ENCODE measurements around the gene C5.

GRCh38 chr9:120923620-120924328 is 126.3 kb downstream of the C5 start:
- TF ChIP-seq REST (IDR thresholded peaks at IDR 0.05; ENCODE audit: low read depth) (no peak), CTCF (IDR thresholded peaks at IDR 0.05 in 2 of 3, conservative IDR thresholded peaks at IDR 0.05 in 1 of 3; ENCODE audit: borderline replicate concordance in 1 of 3, insufficient read depth in 1 of 3, low read depth in 2 of 3, low read length in 2 of 3) (no peak), JUND (IDR thresholded peaks at IDR 0.05) (no peak), ATF3 (IDR thresholded peaks at IDR 0.05) (no peak), RAD21 (IDR thresholded peaks at IDR 0.05; ENCODE audit: low read depth) (no peak), POLR2A (IDR thresholded peaks at IDR 0.05; ENCODE audit: borderline replicate concordance, extremely low read depth, insufficient read depth, insufficient read length) (no peak), YY1 (IDR thresholded peaks at IDR 0.05; ENCODE audit: extremely low read depth, insufficient replicate concordance, low read depth, low read length) (no peak), EZH2phosphoT487 (IDR thresholded peaks at IDR 0.05; ENCODE audit: borderline replicate concordance) (no peak), EZH2 (IDR thresholded peaks at IDR 0.05) (no peak), FOSL1 (IDR thresholded peaks at IDR 0.05; ENCODE audit: low read depth) (no peak), ZNF274 (IDR thresholded peaks at IDR 0.05; ENCODE audit: low read depth, low read length) (no peak), POLR2AphosphoS5 (IDR thresholded peaks at IDR 0.05; ENCODE audit: low read depth, low read length) (no peak), CEBPB (IDR thresholded peaks at IDR 0.05; ENCODE audit: low read depth) (no peak), TCF7L2 (IDR thresholded peaks at IDR 0.05; ENCODE audit: borderline replicate concordance, extremely low read depth, insufficient read depth, insufficient read length) (no peak)

Data from HCT116 (cell line).